Neural progenitor cell (in vitro differentiated cells): ENCODE data around the gene RBM47. TPM values are rescaled to one million over a fixed set of nuclear protein-coding genes. Genes with fewer than 3 reads are reported as not detected.

Experiments
- DNase-seq: peaks from one replicate; pipeline ENCODE4 v3.0.0-alpha.2; 2016; ENCODE audit warnings: low spot score
- H2AFZ ChIP-seq: fragments of 200-600 bp; sonication (generic); replicated peaks from 2 replicates; pipeline ENCODE4 v1.6.1; 2016; ENCODE audit warnings: antibody characterized with exemption
- H3F3A ChIP-seq: fragments of 200-600 bp; sonication (generic); 2 replicates; pipeline ENCODE4 v1.6.1; 2016; ENCODE audit warnings: antibody characterized with exemption, low read depth
- H3K27ac ChIP-seq: fragments of 200-600 bp; sonication (generic); 2 replicates; pipeline ENCODE4 v1.5.1; 2016; ENCODE audit warnings: mild to moderate bottlenecking
- H3K27me3 ChIP-seq: fragments of 200-600 bp; sonication (generic); 2 replicates; pipeline ENCODE4 v1.6.1; 2016; ENCODE audit warnings: mild to moderate bottlenecking, moderate library complexity
- H3K36me3 ChIP-seq: fragments of 200-600 bp; sonication (generic); 2 replicates; pipeline ENCODE4 v1.5.1; 2016
- H3K4me1 ChIP-seq: fragments of 200-600 bp; sonication (generic); 2 replicates; pipeline ENCODE4 v1.6.1; 2016; ENCODE audit warnings: mixed run types
- H3K4me2 ChIP-seq: fragments of 200-600 bp; sonication (generic); 2 replicates; pipeline ENCODE4 v1.6.1; 2016
- H3K4me3 ChIP-seq: fragments of 200-600 bp; sonication (generic); 2 replicates; pipeline ENCODE4 v1.5.1; 2016
- H3K79me2 ChIP-seq: fragments of 200-600 bp; sonication (generic); 2 replicates; pipeline ENCODE4 v1.6.1; 2016; ENCODE audit warnings: low read depth
- H3K9ac ChIP-seq: fragments of 200-600 bp; sonication (generic); 2 replicates; pipeline ENCODE4 v1.6.1; 2016
- H3K9me3 ChIP-seq: fragments of 200-600 bp; sonication (generic); 2 replicates; pipeline ENCODE4 v1.5.1; 2016; ENCODE audit warnings: low read depth
- H4K20me1 ChIP-seq: fragments of 200-600 bp; sonication (generic); 2 replicates; pipeline ENCODE4 v1.6.1; 2016; ENCODE audit warnings: low read depth
- H3K27ac Mint-ChIP-seq: 3 replicates; pipeline ENCODE4 v1.8.0; 2021; ENCODE audit warnings: mixed read lengths
- H3K27me3 Mint-ChIP-seq: 2 replicates; pipeline ENCODE4 v1.8.0; 2022; ENCODE audit warnings: low read depth, mild to moderate bottlenecking, inconsistent platforms, moderate library complexity, mixed read lengths; ENCODE audit not compliant: insufficient read depth
- H3K36me3 Mint-ChIP-seq: 3 replicates; pipeline ENCODE4 v1.8.0; 2021; ENCODE audit warnings: mixed read lengths
- H3K4me1 Mint-ChIP-seq: 3 replicates; pipeline ENCODE4 v1.8.0; 2021; ENCODE audit warnings: mixed read lengths
- H3K4me3 Mint-ChIP-seq: 3 replicates; pipeline ENCODE4 v1.8.0; 2021; ENCODE audit warnings: mild to moderate bottlenecking, moderate library complexity, mixed read lengths
- H3K9me3 Mint-ChIP-seq: 3 replicates; pipeline ENCODE4 v1.8.0; 2020; ENCODE audit warnings: mixed read lengths
- EZH2 ChIP-seq: fragments of 200-600 bp; sonication (generic); IDR thresholded peaks from 2 replicates; pipeline ENCODE4 v1.6.1; 2017; ENCODE audit warnings: antibody characterized with exemption, mild to moderate bottlenecking, moderate library complexity
- EZH2phosphoT487 ChIP-seq: fragments of 200-600 bp; sonication (generic); IDR thresholded peaks from 2 replicates; pipeline ENCODE4 v1.6.1; 2017; ENCODE audit warnings: antibody characterized with exemption
- total RNA-seq: library from RNA; depleted of rRNA; stranded (reverse); fragments of >200 nt; gene quantifications from 2 replicates; pipeline ENCODE4 v1.2.3, GENCODE V29; 2015; ENCODE audit warnings: low replicate concordance
- TF ChIP-seq, protein P1 (sequence below): fragments of 200-600 bp; sonication (generic); IDR thresholded peaks from 2 replicates; pipeline ENCODE4 v1.5.1; 2017; ENCODE audit warnings: antibody characterized with exemption, mild to moderate bottlenecking

Gene RBM47
- total RNA-seq, 1 donor from 2014 or later: 2.9 TPM

DNA sequence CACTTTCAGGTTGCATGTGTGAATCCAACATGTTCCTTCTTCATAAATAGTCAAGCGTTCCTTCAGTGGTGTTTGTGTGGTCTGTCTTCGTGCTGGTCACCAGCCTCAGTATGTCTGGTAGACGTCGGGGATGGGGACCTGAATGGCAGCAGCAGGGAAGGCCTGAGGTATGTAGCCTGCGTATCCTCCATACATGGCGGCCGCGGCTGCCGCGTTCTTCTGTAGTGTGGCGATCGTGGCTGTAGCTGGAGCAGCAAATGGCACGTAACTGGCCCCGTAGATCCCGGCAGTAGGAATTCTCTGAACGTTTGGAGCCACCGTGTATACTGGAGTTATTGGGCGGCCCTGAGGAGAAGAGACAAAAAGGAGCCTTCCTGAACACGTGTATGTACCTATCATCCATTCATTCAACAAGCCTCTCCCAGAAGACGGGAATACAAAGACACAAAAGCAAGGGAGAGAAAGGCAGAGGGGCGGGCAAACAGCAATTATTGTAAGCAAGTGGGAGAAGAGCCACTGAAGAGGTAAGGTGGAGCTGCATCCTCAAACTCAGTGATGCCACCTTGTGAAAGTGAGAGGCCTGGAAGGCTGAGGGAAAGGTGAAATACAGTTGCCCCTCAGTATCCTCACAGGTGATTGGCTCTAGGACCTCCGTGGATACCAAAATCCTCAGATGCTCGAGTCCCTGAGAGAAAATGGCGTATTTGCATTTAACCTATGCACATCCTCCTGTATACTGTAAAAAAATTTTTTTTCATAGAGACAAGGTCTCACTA lies 203.7 kb downstream of the RBM47 start:
- H3K36me3 Mint-ChIP-seq: no peaks in the 10 kb centered on the region
- H3K27me3 Mint-ChIP-seq: peaks cover 2% of the 10 kb centered on the region
- Histone ChIP-seq H3K79me2 (no peaks in the 10 kb centered on the region), H3K4me3 (no peak overlapping the region), H2AFZ (peak overlapping the region; percentile 14), H3K4me1 (peaks cover 3% of the 10 kb centered on the region), H3K27ac (no peak overlapping the region), H4K20me1 (no peaks in the 10 kb centered on the region), H3K9ac (no peak overlapping the region), H3K36me3 (no peaks in the 10 kb centered on the region), H3K27me3 (no peaks in the 10 kb centered on the region), H3K4me2 (no peak overlapping the region), H3F3A (no peaks in the 10 kb centered on the region), H3K9me3 (no peaks in the 10 kb centered on the region)
- H3K27ac Mint-ChIP-seq: no peak overlapping the region
- H3K4me3 Mint-ChIP-seq: no peak overlapping the region
- no peaks in the 10 kb centered on the region for H3K4me1 Mint-ChIP-seq
- H3K9me3 Mint-ChIP-seq: no peaks in the 10 kb centered on the region
- no peak for TF ChIP-seq EZH2phosphoT487
- TF ChIP-seq, protein P1, sequence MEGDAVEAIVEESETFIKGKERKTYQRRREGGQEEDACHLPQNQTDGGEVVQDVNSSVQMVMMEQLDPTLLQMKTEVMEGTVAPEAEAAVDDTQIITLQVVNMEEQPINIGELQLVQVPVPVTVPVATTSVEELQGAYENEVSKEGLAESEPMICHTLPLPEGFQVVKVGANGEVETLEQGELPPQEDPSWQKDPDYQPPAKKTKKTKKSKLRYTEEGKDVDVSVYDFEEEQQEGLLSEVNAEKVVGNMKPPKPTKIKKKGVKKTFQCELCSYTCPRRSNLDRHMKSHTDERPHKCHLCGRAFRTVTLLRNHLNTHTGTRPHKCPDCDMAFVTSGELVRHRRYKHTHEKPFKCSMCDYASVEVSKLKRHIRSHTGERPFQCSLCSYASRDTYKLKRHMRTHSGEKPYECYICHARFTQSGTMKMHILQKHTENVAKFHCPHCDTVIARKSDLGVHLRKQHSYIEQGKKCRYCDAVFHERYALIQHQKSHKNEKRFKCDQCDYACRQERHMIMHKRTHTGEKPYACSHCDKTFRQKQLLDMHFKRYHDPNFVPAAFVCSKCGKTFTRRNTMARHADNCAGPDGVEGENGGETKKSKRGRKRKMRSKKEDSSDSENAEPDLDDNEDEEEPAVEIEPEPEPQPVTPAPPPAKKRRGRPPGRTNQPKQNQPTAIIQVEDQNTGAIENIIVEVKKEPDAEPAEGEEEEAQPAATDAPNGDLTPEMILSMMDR: no peak
- no peak for TF ChIP-seq EZH2
- DNase-seq: no peak

DNA sequence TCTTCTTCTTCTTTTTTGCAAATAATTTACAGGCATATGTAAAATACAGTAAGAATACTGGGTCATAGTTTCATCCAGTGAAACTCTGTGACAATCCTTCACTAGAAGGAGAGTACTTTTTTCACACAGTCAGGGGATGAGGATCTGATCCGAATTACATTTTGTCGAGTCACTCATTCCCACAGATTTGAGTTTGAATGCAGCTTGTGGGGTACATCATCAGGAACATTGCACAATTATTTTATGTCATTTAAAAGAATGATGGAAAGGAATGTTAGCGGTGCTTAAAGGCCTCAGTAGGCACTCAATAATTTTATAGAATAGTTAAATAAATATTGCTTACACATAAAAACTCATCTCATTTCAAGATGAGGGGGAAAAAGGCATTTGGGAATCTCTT lies 205.9 kb downstream of the RBM47 start:
- Mint-ChIP-seq H3K4me3 (no peak overlapping the region), H3K9me3 (peaks cover 10% of the 10 kb centered on the region), H3K27me3 (peaks cover 2% of the 10 kb centered on the region), H3K4me1 (no peaks in the 10 kb centered on the region), H3K36me3 (no peaks in the 10 kb centered on the region), H3K27ac (no peak overlapping the region)
- no peaks in the 10 kb centered on the region for H4K20me1 ChIP-seq
- no peak overlapping the region for H2AFZ ChIP-seq
- H3K27me3 ChIP-seq: no peaks in the 10 kb centered on the region
- H3F3A ChIP-seq: no peaks in the 10 kb centered on the region
- no peaks in the 10 kb centered on the region for H3K36me3 ChIP-seq
- H3K79me2 ChIP-seq: no peaks in the 10 kb centered on the region
- H3K4me3 ChIP-seq: no peak overlapping the region
- H3K9me3 ChIP-seq: no peaks in the 10 kb centered on the region
- no peak for DNase-seq
- TF ChIP-seq, protein P1: no peak
- TF ChIP-seq EZH2: no peak
- TF ChIP-seq EZH2phosphoT487: no peak
- H3K9ac ChIP-seq: no peak overlapping the region
- H3K4me1 ChIP-seq: peaks cover 3% of the 10 kb centered on the region
- H3K4me2 ChIP-seq: no peak overlapping the region
- H3K27ac ChIP-seq: no peak overlapping the region

DNA sequence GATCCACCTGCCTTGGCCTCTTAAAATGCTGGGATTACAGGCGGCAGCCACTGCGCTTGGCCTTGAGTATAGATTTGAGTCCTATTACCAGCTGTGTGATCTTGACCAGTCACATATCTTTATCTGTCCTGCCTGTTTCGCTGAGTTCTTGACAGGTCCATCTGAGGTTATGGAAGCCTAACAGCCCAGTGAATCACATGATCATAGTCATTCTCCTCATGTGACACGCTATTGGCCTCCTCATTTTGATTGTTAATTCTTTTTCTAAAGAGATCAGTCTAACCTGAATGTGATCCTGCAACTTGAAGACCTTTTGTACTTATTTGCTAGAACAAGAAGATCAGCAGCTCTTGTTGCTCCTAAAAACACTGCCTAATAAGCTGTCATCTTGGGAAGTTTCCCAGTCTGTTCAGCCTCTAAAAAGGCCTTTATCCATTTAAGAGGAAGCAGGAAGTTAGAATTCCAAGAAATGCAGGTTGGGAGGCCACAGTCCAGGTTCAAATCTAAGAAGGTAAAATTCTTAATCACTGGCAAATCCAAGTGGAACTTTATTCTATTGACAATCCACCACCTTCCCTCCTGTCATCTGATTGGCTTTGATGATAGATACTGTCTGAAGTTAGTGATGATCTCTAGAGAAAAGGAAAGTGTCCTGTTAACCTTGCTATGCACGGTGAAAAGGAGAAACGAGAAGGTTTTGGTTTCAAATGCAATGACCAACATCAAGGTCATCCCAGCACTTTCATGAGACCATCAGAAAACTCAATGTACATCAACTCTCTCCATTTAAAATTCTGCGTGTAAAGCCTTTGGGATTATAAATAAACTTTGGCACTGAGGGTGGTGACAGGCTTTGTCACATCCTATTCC lies 207.6 kb downstream of the RBM47 start:
- Histone ChIP-seq H3K36me3 (no peaks in the 10 kb centered on the region), H4K20me1 (no peaks in the 10 kb centered on the region), H2AFZ (no peak overlapping the region), H3K79me2 (no peaks in the 10 kb centered on the region), H3K9me3 (no peaks in the 10 kb centered on the region), H3K27ac (no peak overlapping the region), H3K9ac (no peak overlapping the region), H3F3A (no peaks in the 10 kb centered on the region), H3K4me1 (no peaks in the 10 kb centered on the region), H3K27me3 (no peaks in the 10 kb centered on the region), H3K4me2 (no peak overlapping the region), H3K4me3 (no peak overlapping the region)
- peaks cover 15% of the 10 kb centered on the region for H3K9me3 Mint-ChIP-seq
- H3K4me1 Mint-ChIP-seq: no peaks in the 10 kb centered on the region
- no peak overlapping the region for H3K27ac Mint-ChIP-seq
- H3K36me3 Mint-ChIP-seq: no peaks in the 10 kb centered on the region
- H3K27me3 Mint-ChIP-seq: peaks cover 2% of the 10 kb centered on the region
- no peak for TF ChIP-seq EZH2
- TF ChIP-seq, protein P1: no peak
- TF ChIP-seq EZH2phosphoT487: no peak
- DNase-seq: no peak
- H3K4me3 Mint-ChIP-seq: no peak overlapping the region
